Left ventricle myocardium inferior (tissue), 1 donor: ENCODE results near the gene EHD1. TPM values are rescaled to one million over a fixed set of nuclear protein-coding genes. Genes with fewer than 3 reads are reported as not detected.

Experiments used
- DNase-seq: peaks from one replicate; pipeline ENCODE4 v3.0.0-alpha.2; 2020
- H3K27ac ChIP-seq: fragments of 200-600 bp; replicated peaks from 2 replicates; pipeline ENCODE4 v1.8.0; 2021
- H3K27me3 ChIP-seq: fragments of 200-600 bp; 2 replicates; pipeline ENCODE4 v1.8.0; 2021; ENCODE audit warnings: low read depth
- H3K36me3 ChIP-seq: fragments of 200-600 bp; 2 replicates; pipeline ENCODE4 v1.8.0; 2021
- H3K4me1 ChIP-seq: fragments of 200-600 bp; 2 replicates; pipeline ENCODE4 v1.8.0; 2021
- H3K4me3 ChIP-seq: fragments of 200-600 bp; 2 replicates; pipeline ENCODE4 v1.8.0; 2021; ENCODE audit warnings: mild to moderate bottlenecking, moderate library complexity
- H3K9me3 ChIP-seq: fragments of 200-600 bp; replicated peaks from 2 replicates; pipeline ENCODE4 v1.8.0; 2021
- CTCF ChIP-seq: fragments of 200-600 bp; IDR thresholded peaks from 2 replicates; pipeline ENCODE4 v1.8.0; 2021; ENCODE audit warnings: antibody characterized with exemption, mild to moderate bottlenecking, borderline replicate concordance
- intact Hi-C: fragments of 100-400 bp; cut with micrococcal nuclease; formaldehyde crosslinking; loops from one replicate; pipeline ENCODE4 v1.11.0; 2022
- total RNA-seq: library from RNA; stranded (reverse); fragmentation: NEBNext Ultra II Directional; extraction: Animal tissue kit (Norgen Biotek cat#: 25700); gene quantifications from one replicate; pipeline ENCODE4 v1.2.1, GENCODE V29; 2021
- donor health status: DM: no; HTN: yes; CAD: no; lungs with severe emphysema.

EHD1 gene
- total RNA-seq, 1 donor from 2014 or later: 40.3 TPM

GRCh38 chr11:64894812-64895452, 16.5 kb upstream of the EHD1 start:
- peak overlapping the region; percentile 79 for H3K27ac ChIP-seq
- H3K36me3 ChIP-seq: peaks cover 42% of the 10 kb centered on the region

GRCh38 chr11:64894070-64894811, 15.8 kb upstream of the EHD1 start:
- H3K9me3 ChIP-seq: no peaks in the 10 kb centered on the region
- peak; percentile 95 for TF ChIP-seq CTCF
- H3K27me3 ChIP-seq: no peaks in the 10 kb centered on the region
- no peak overlapping the region for H3K4me3 ChIP-seq
- peaks cover 37% of the 10 kb centered on the region for H3K36me3 ChIP-seq
- DNase-seq: peak; percentile 91
- peak overlapping the region; percentile 79 for H3K27ac ChIP-seq
- peaks cover 46% of the 10 kb centered on the region for H3K4me1 ChIP-seq
- intact Hi-C loops: loop anchor here (2.0 kb wide), 1 partner anchor 47 kb away; no protein-coding TSS in a partner anchor

More at GRCh38 chr11:64894812-64895452, 16.5 kb upstream of the EHD1 start:
- TF ChIP-seq CTCF: no peak
- Histone ChIP-seq H3K27me3 (no peaks in the 10 kb centered on the region), H3K4me3 (no peak overlapping the region), H3K9me3 (no peaks in the 10 kb centered on the region), H3K4me1 (peaks cover 46% of the 10 kb centered on the region)
- no peak for DNase-seq
- intact Hi-C loops: loop anchor here (2.0 kb wide), 1 partner anchor 48 kb away; no protein-coding TSS in a partner anchor

GRCh38 chr11:64893194-64894069, 15.0 kb upstream of the EHD1 start:
- TF ChIP-seq CTCF: no peak
- no peaks in the 10 kb centered on the region for H3K27me3 ChIP-seq
- H3K27ac ChIP-seq: peak overlapping the region; percentile 79
- DNase-seq: no peak
- H3K4me3 ChIP-seq: no peak overlapping the region
- H3K36me3 ChIP-seq: peaks cover 29% of the 10 kb centered on the region
- no peaks in the 10 kb centered on the region for H3K9me3 ChIP-seq
- peaks cover 50% of the 10 kb centered on the region for H3K4me1 ChIP-seq
- intact Hi-C loops: loop anchor here (2.0 kb wide), 1 partner anchor 47 kb away; no protein-coding TSS in a partner anchor

- intact Hi-C loops: no loop called here
- H3K4me3 ChIP-seq: no peak overlapping the region
- peaks cover 23% of the 10 kb centered on the region for H3K36me3 ChIP-seq
- H3K27ac ChIP-seq: peak overlapping the region; percentile 79
- TF ChIP-seq CTCF: no peak
- no peaks in the 10 kb centered on the region for H3K9me3 ChIP-seq
- no peaks in the 10 kb centered on the region for H3K27me3 ChIP-seq
- DNase-seq: no peak
- H3K4me1 ChIP-seq: peaks cover 56% of the 10 kb centered on the region
Observed at GRCh38 chr11:64892838-64893193, 14.4 kb upstream of the EHD1 start.

- intact Hi-C loops: no loop called here
- DNase-seq: peak; percentile 46
- H3K4me1 ChIP-seq: peaks cover 60% of the 10 kb centered on the region
- H3K9me3 ChIP-seq: no peaks in the 10 kb centered on the region
- peaks cover 19% of the 10 kb centered on the region for H3K36me3 ChIP-seq
- H3K4me3 ChIP-seq: no peak overlapping the region
- TF ChIP-seq CTCF: no peak
- H3K27ac ChIP-seq: peak overlapping the region; percentile 79
- H3K27me3 ChIP-seq: no peaks in the 10 kb centered on the region
Observed at GRCh38 chr11:64892411-64892831, 14.0 kb upstream of the EHD1 start.
